GM18505 (cell line): ENCODE data around the gene FLII.

Source experiments
- ATAC-seq: cut with Tn5 transposase; IDR thresholded peaks from one replicate; pipeline ENCODE4 v1.9.1; 2021; ENCODE audit not compliant: unreplicated experiment
- POLR2A ChIP-seq: IDR thresholded peaks from 4 replicates; pipeline ENCODE4 v1.6.1; 2011; ENCODE audit warnings: borderline replicate concordance; ENCODE audit not compliant: insufficient read depth, insufficient read length; ENCODE audit errors: extremely low read depth

FLII gene

GRCh38 chr17:18241229-18241871 lies 17.2 kb downstream of the FLII start:
- no peak for ATAC-seq
- TF ChIP-seq POLR2A, result no peak

- no peak for TF ChIP-seq POLR2A
- no peak for ATAC-seq
These were observed 18.1 kb downstream of the FLII start for GRCh38 chr17:18240449-18240848.

GRCh38 chr17:18238299-18238698 lies 20.2 kb downstream of the FLII start:
- no peak for TF ChIP-seq POLR2A

GRCh38 chr17:18237461-18237860 lies 21.1 kb downstream of the FLII start:
- no peak for ATAC-seq
- TF ChIP-seq POLR2A, result no peak

More at GRCh38 chr17:18238299-18238698, 20.2 kb downstream of the FLII start:
- no peak for ATAC-seq

GRCh38 chr17:18236494-18236893 lies 22.0 kb downstream of the FLII start:
- ATAC-seq, result no peak
- no peak for TF ChIP-seq POLR2A

- no peak for ATAC-seq
- TF ChIP-seq POLR2A, result no peak
These were observed 22.7 kb downstream of the FLII start for GRCh38 chr17:18235743-18236256.

GRCh38 chr17:18234853-18235380 lies 23.6 kb downstream of the FLII start:
- no peak for TF ChIP-seq POLR2A
- ATAC-seq, result no peak

GRCh38 chr17:18233803-18234518 lies 24.6 kb downstream of the FLII start:
- no peak for TF ChIP-seq POLR2A
- no peak for ATAC-seq

GRCh38 chr17:18231164-18231563 lies 27.4 kb downstream of the FLII start:
- ATAC-seq, result no peak
- no peak for TF ChIP-seq POLR2A

GRCh38 chr17:18230288-18231141 lies 28.0 kb downstream of the FLII start:
- no peak for TF ChIP-seq POLR2A
- ATAC-seq, result no peak

- ATAC-seq, result no peak
- no peak for TF ChIP-seq POLR2A
These were observed 28.8 kb downstream of the FLII start for GRCh38 chr17:18229771-18230170.

GRCh38 chr17:18229254-18229653 lies 29.3 kb downstream of the FLII start:
- ATAC-seq, result no peak
- no peak for TF ChIP-seq POLR2A

- ATAC-seq, result no peak
- no peak for TF ChIP-seq POLR2A
These were observed 30.3 kb downstream of the FLII start for GRCh38 chr17:18228176-18228682.
